Vagina (tissue), 2 donors: Measurements from ENCODE around the gene SPAG17. TPM values are rescaled to one million over a fixed set of nuclear protein-coding genes. Genes with fewer than 3 reads are reported as not detected.

ENCODE experiments used
- DNase-seq, 2 donors: peaks; one replicate each; pipeline ENCODE4 v3.0.0-alpha.2; 2017; ENCODE audit errors: extremely low spot score in 2 of 2
- H3K27ac ChIP-seq: fragments of 200-600 bp; sonication (generic); one replicate; pipeline ENCODE4 v1.5.1; 2019
- H3K27me3 ChIP-seq: fragments of 200-600 bp; sonication (generic); one replicate; pipeline ENCODE4 v1.5.1; 2019
- H3K36me3 ChIP-seq, 2 donors: fragments of 200-600 bp; sonication (generic); one replicate each; pipeline ENCODE4 v1.5.1; 2017 to 2019
- H3K4me1 ChIP-seq: fragments of 200-600 bp; sonication (generic); one replicate; pipeline ENCODE4 v1.5.1; 2019
- H3K4me3 ChIP-seq, 2 donors: fragments of 200-600 bp; sonication (generic); 1 replicate in 1 of 2; 2 replicates in 1 of 2; pipeline ENCODE4 v1.5.1; 2016 to 2019
- H3K9me3 ChIP-seq: fragments of 200-600 bp; sonication (generic); one replicate; pipeline ENCODE4 v1.5.1; 2019
- POLR2A ChIP-seq, 2 donors: fragments of 450-650 bp; IDR thresholded peaks; one replicate each; pipeline ENCODE4 v1.6.1; 2017; ENCODE audit warnings: antibody characterized with exemption in 2 of 2, mild to moderate bottlenecking in 2 of 2, moderate library complexity in 2 of 2
- POLR2AphosphoS5 ChIP-seq, 2 donors: sonication (generic); formaldehyde crosslinking; IDR thresholded peaks; one replicate each; pipeline ENCODE4 v1.9.0; 2017; ENCODE audit warnings: antibody characterized with exemption in 2 of 2, mild to moderate bottlenecking in 2 of 2, low read depth in 1 of 2; ENCODE audit not compliant: insufficient read depth in 1 of 2
- intact Hi-C: fragments of 100-400 bp; cut with DNase I; formaldehyde crosslinking; loops from one replicate; pipeline ENCODE4 v1.15.1; 2023
- total RNA-seq: library from RNA; depleted of rRNA; stranded (reverse); fragments of >200 nt; gene quantifications from one replicate; pipeline ENCODE4 v1.2.3, GENCODE V29; 2016
- TF ChIP-seq, protein P1 (sequence below), 3 experiments: fragments of 450-650 bp in 2 of 3; fragments of 200-600 bp in 1 of 3; sonication (generic) in 1 of 3; IDR thresholded peaks; one replicate each; pipeline ENCODE4 v1.5.1; 2017 to 2019; ENCODE audit warnings: antibody characterized with exemption in 3 of 3, mild to moderate bottlenecking in 2 of 3, moderate library complexity in 2 of 3

SPAG17 gene
- total RNA-seq, 1 donor from 2014 or later = 10.1 TPM

DNA sequence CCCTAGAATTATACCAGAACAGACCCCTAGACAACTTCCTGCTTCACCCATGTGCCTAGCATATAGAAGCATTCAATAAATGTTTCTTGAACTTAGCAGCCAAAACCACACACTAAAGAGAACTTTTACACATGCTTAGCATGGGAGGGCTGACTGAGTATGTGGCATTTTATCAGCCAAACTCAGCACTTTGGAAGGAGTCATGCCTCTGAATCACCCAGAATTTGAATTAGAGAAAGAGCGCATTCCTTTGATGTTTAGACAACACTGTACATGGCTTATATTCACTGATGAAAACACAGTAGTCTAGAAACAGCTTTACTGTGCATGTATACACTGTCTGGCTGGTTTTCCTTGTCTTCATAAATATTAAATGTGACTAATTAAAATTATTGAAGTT, 26.1 kb downstream of the SPAG17 start:
- no peaks in the 10 kb centered on the region for H3K36me3 ChIP-seq
- H3K27me3 ChIP-seq = no peaks in the 10 kb centered on the region
- H3K27ac ChIP-seq = no peak overlapping the region
- H3K4me1 ChIP-seq = no peaks in the 10 kb centered on the region
- no peak for TF ChIP-seq POLR2A (IDR thresholded peaks at IDR 0.05)
- no peak for TF ChIP-seq POLR2AphosphoS5 (IDR thresholded peaks at IDR 0.05; ENCODE audit: insufficient read depth in 1 of 2, low read depth in 1 of 2)
- TF ChIP-seq, protein P1, sequence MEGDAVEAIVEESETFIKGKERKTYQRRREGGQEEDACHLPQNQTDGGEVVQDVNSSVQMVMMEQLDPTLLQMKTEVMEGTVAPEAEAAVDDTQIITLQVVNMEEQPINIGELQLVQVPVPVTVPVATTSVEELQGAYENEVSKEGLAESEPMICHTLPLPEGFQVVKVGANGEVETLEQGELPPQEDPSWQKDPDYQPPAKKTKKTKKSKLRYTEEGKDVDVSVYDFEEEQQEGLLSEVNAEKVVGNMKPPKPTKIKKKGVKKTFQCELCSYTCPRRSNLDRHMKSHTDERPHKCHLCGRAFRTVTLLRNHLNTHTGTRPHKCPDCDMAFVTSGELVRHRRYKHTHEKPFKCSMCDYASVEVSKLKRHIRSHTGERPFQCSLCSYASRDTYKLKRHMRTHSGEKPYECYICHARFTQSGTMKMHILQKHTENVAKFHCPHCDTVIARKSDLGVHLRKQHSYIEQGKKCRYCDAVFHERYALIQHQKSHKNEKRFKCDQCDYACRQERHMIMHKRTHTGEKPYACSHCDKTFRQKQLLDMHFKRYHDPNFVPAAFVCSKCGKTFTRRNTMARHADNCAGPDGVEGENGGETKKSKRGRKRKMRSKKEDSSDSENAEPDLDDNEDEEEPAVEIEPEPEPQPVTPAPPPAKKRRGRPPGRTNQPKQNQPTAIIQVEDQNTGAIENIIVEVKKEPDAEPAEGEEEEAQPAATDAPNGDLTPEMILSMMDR (IDR thresholded peaks at IDR 0.05) = no peak
- no peaks in the 10 kb centered on the region for H3K9me3 ChIP-seq
- DNase-seq = no peak
- intact Hi-C loops = no loop called here
- H3K4me3 ChIP-seq = no peak overlapping the region

DNA sequence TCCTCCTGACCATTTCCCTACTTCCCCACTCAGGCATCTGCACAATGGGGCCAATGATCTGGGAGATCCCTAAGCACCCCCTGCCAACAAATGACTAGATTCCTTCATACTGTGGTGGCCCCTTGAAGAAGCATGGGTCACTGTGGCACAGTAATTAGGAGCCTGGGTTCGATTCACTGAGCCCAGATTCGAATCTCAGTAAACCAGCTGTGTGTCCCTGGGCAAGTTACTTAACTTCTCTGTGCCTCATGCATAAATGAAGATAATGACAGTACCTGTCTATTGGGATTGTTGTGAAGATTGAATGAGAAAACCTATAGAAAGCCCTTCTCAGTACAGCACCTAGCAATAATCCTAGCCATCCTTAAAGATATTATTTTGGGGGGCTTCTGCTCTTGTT, 27.5 kb downstream of the SPAG17 start:
- H3K4me3 ChIP-seq = no peak overlapping the region
- TF ChIP-seq POLR2A (IDR thresholded peaks at IDR 0.05) = no peak
- no peak for TF ChIP-seq POLR2AphosphoS5 (IDR thresholded peaks at IDR 0.05; ENCODE audit: insufficient read depth in 1 of 2, low read depth in 1 of 2)
- TF ChIP-seq, protein P1 (IDR thresholded peaks at IDR 0.05) = no peak
- no peak for DNase-seq
- H3K27ac ChIP-seq = no peak overlapping the region
- intact Hi-C loops = no loop called here
- no peaks in the 10 kb centered on the region for H3K4me1 ChIP-seq
- H3K9me3 ChIP-seq = no peaks in the 10 kb centered on the region
- no peaks in the 10 kb centered on the region for H3K36me3 ChIP-seq
- no peaks in the 10 kb centered on the region for H3K27me3 ChIP-seq

DNA sequence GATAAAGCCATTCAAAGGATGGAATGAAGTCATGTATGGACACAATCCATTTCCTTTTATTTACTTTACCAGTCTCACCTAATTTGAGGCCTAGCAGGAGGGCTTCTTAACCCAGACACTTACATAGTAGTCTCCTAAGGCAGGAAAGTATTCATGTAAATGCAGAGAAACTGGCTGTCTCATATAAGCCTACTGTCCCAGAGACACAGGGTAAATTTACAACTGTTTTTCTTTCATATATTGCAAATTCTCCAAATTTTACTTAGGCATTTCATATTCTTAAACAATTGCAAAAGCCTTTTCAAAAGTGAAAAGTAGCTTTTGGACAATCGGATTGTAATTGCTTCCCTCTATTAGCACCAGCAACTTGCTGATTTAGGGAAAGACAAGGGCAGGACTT, 29.9 kb downstream of the SPAG17 start:
- Histone ChIP-seq H3K4me3 (no peak overlapping the region), H3K27me3 (no peaks in the 10 kb centered on the region), H3K4me1 (no peaks in the 10 kb centered on the region), H3K27ac (no peak overlapping the region), H3K36me3 (no peaks in the 10 kb centered on the region), H3K9me3 (no peaks in the 10 kb centered on the region)
- no peak for DNase-seq
- TF ChIP-seq POLR2A (IDR thresholded peaks at IDR 0.05) = no peak
- TF ChIP-seq, protein P1 (IDR thresholded peaks at IDR 0.05) = no peak
- TF ChIP-seq POLR2AphosphoS5 (IDR thresholded peaks at IDR 0.05; ENCODE audit: insufficient read depth in 1 of 2, low read depth in 1 of 2) = no peak
- intact Hi-C loops = no loop called here

DNA sequence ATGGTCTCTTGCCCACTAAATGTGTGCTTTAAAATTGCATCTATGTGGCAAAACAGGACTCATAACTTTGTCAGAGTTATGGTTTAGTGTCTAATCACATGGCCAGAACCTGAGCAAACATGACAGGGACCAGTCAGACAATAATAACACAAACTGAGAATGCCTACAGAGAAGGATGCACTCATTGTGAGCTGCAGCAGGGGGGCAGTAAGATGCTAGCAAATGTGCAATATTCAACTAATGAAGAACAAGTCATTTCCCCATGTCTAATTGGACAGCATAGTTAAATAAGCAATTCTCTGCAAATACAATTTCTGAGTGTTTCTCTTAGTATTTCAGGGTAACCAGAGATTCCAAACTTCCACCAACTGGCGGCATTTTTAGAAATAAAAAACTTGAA, 30.8 kb downstream of the SPAG17 start:
- intact Hi-C loops = no loop called here
- TF ChIP-seq POLR2A (IDR thresholded peaks at IDR 0.05) = no peak
- TF ChIP-seq, protein P1 (IDR thresholded peaks at IDR 0.05) = no peak
- TF ChIP-seq POLR2AphosphoS5 (IDR thresholded peaks at IDR 0.05; ENCODE audit: insufficient read depth in 1 of 2, low read depth in 1 of 2) = no peak
- DNase-seq = no peak
- no peaks in the 10 kb centered on the region for H3K27me3 ChIP-seq
- no peaks in the 10 kb centered on the region for H3K36me3 ChIP-seq
- H3K4me3 ChIP-seq = no peak overlapping the region
- H3K27ac ChIP-seq = no peak overlapping the region
- H3K9me3 ChIP-seq = no peaks in the 10 kb centered on the region
- H3K4me1 ChIP-seq = no peaks in the 10 kb centered on the region

DNA sequence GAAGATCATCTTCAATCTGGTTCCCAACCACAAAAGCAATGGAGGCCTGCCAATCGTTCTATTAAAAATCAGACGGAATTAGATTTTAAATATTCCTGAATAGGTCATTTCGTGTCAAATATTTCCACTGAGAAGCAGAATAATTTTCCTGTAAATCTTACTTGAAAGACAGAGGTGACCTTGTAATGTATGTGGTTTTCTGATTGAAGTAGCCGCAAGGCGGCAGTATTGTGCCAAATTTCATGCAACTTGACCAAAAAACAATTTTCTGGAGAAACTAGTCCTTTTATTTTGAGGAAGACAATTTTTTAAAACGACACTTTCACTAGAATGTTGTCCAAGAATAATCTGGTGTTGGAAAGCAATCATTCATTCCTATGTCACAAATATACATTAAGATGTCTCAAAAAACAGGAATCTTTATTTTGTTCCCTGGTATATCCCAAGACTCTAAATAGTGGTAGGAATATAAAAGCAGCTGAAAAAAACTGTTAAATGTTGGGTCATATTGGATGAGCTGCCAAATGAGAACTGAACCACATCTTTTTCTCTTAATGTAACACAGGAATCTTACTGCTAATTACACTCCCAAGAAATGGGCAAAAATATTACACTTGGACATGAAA, 33.6 kb downstream of the SPAG17 start:
- intact Hi-C loops = no loop called here
- Histone ChIP-seq H3K9me3 (no peaks in the 10 kb centered on the region), H3K4me3 (no peak overlapping the region), H3K4me1 (no peaks in the 10 kb centered on the region), H3K27me3 (no peaks in the 10 kb centered on the region), H3K27ac (no peak overlapping the region), H3K36me3 (no peaks in the 10 kb centered on the region)
- no peak for TF ChIP-seq POLR2A (IDR thresholded peaks at IDR 0.05)
- peak in 1 of 2 donors; percentile 18 for TF ChIP-seq POLR2AphosphoS5 (IDR thresholded peaks at IDR 0.05; ENCODE audit: insufficient read depth in 1 of 2, low read depth in 1 of 2)
- TF ChIP-seq, protein P1 (IDR thresholded peaks at IDR 0.05) = peak; percentile 19 to 62 (median 43)
- DNase-seq = no peak
